Activated T-helper 2 cell treated with anti-CD3 and anti-CD28 coated beads, Interferon-gamma antibody, Interleukin-2, Interleukin-4, amounts not matched to agents 10 μg/mL and 5 μg/mL and 100 μg/mL, durations not matched to agents 14 hours and 24 hours and 36 hours (primary cell): ENCODE results near the gene ASB6. TPM values are rescaled to one million over a fixed set of nuclear protein-coding genes. Genes with fewer than 3 reads are reported as not detected.
"Not testable (repeated sequence)": the region's sequence is repeated elsewhere in the genome, so short reads cannot be mapped to it uniquely, and the experiment has no call there.

Experiments
- DNase-seq: peaks from one replicate; pipeline ENCODE4 v3.0.0; 2021; ENCODE audit warnings: low spot score
- H3K27ac Mint-ChIP-seq: one replicate; pipeline ENCODE4 v1.8.0; 2021; ENCODE audit warnings: mixed read lengths
- H3K27me3 Mint-ChIP-seq: one replicate; pipeline ENCODE4 v1.8.0; 2021; ENCODE audit warnings: low read depth, mixed read lengths
- H3K36me3 Mint-ChIP-seq: one replicate; pipeline ENCODE4 v1.8.0; 2021; ENCODE audit warnings: low read depth, mixed read lengths
- H3K4me1 Mint-ChIP-seq: one replicate; pipeline ENCODE4 v1.8.0; 2021; ENCODE audit warnings: low read depth, mixed read lengths
- H3K4me3 Mint-ChIP-seq: one replicate; pipeline ENCODE4 v1.8.0; 2021; ENCODE audit warnings: low read depth, mild to moderate bottlenecking, moderate library complexity, mixed read lengths
- H3K9me3 Mint-ChIP-seq: one replicate; pipeline ENCODE4 v1.8.0; 2021; ENCODE audit warnings: mixed read lengths
- intact Hi-C: fragments of 100-400 bp; cut with micrococcal nuclease; formaldehyde crosslinking; loops from one replicate; pipeline ENCODE4 v1.15.1; 2023
- total RNA-seq: library from RNA; stranded (reverse); gene quantifications from 2 replicates; pipeline ENCODE4 v1.2.3, GENCODE V29; 2022

ASB6 gene
- total RNA-seq, 1 donor from 2014 or later: 21.4 TPM

GRCh38 chr9:129602598-129603415 lies 39.1 kb downstream of the ASB6 start:
- no peak for DNase-seq
- no peak overlapping the region for H3K4me3 Mint-ChIP-seq
- no peak overlapping the region for H3K27ac Mint-ChIP-seq

DNA sequence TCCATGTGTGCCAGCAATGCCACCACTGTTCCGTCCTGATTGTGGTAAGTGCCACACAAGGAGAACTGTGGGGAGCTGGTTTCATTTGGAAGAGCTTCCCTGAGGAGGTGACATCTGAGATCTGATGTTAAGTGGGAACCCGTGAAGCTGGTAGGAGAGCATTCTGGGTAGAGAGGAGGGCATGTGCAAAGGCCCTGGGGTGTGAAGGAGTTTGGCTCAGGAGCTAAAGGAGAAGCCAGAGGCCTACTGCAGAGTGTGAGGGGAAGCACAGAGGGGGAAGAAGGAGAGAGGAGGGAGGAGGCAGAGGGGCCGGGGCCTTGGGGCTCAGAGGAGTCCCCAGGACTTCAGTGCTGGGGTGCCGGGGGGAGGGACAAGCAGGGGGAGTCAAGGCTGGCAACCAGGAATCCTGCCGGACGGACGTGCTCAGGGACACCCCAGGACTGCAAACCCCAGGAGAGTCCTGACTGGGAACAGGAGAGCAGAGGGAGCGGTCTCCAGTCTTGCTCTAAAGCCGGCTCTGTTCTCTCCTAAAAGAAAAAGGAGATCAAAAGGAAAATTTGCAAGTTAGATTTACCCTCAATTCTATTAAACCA lies 40.8 kb downstream of the ASB6 start:
- H3K4me1 Mint-ChIP-seq: peaks cover 26% of the 10 kb centered on the region
- H3K9me3 Mint-ChIP-seq: no peaks in the 10 kb centered on the region
- peaks cover 2% of the 10 kb centered on the region for H3K27me3 Mint-ChIP-seq
- no peak overlapping the region for H3K27ac Mint-ChIP-seq
- H3K4me3 Mint-ChIP-seq: no peak overlapping the region
- no peaks in the 10 kb centered on the region for H3K36me3 Mint-ChIP-seq
- no peak for DNase-seq
- intact Hi-C loops: no loop called here

More at GRCh38 chr9:129602598-129603415, 39.1 kb downstream of the ASB6 start:
- Mint-ChIP-seq H3K9me3 (no peaks in the 10 kb centered on the region), H3K27me3 (peaks cover 2% of the 10 kb centered on the region), H3K4me1 (peaks cover 30% of the 10 kb centered on the region), H3K36me3 (no peaks in the 10 kb centered on the region)
- intact Hi-C loops: no loop called here

- no peak for DNase-seq
- Mint-ChIP-seq H3K27me3 (peaks cover 15% of the 10 kb centered on the region), H3K4me3 (no peak overlapping the region), H3K27ac (peak overlapping the region; percentile 33), H3K9me3 (no peaks in the 10 kb centered on the region), H3K4me1 (peaks cover 26% of the 10 kb centered on the region), H3K36me3 (no peaks in the 10 kb centered on the region)
- intact Hi-C loops: no loop called here
Observed at GRCh38 chr9:129598089-129598596, 43.8 kb downstream of the ASB6 start.

DNA sequence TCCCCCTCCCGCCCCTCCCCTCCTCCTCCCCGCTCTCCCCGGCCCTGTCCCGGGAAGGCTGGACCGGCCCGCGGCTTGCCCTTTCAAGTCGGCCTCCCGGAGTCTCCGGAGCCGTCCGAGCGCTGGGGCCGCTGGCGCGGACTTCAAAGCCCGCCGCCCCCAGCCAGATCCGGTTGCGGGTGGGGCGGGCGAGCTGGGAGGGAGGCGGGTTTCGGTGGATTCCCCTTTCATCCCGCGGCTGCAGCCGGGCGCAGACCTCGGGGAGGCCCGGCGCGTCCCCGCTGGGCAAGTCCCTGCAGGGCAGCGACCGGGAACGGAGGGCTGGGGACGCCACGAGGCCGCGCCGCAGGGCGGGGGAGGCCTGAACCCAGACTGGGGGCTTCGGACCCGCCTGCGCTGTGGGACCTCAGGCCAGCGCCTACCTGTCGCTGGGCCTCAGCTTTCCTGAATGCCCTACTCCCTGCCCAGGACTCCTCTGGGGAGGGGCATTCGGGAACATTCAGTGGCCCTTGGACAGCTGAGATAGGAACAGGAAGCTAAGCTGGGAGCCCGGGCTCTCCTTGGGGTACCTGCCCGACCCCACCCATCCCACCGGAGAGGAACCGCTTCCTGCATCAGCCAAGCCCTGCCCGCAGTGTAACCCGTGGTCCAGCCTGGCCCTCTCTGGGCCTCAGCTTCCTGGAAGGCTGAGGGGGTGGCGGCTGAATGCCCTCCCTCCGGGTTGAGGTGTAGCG lies 44.4 kb downstream of the ASB6 start:
- Mint-ChIP-seq H3K27ac (peak overlapping the region; percentile 33), H3K4me1 (peaks cover 28% of the 10 kb centered on the region), H3K27me3 (peaks cover 15% of the 10 kb centered on the region), H3K4me3 (no peak overlapping the region), H3K36me3 (no peaks in the 10 kb centered on the region), H3K9me3 (no peaks in the 10 kb centered on the region)
- DNase-seq: no peak
- intact Hi-C loops: no loop called here

- DNase-seq: no peak
- Mint-ChIP-seq H3K9me3 (no peaks in the 10 kb centered on the region), H3K27ac (no peak overlapping the region), H3K27me3 (peaks cover 19% of the 10 kb centered on the region), H3K4me1 (peaks cover 25% of the 10 kb centered on the region), H3K4me3 (no peak overlapping the region), H3K36me3 (no peaks in the 10 kb centered on the region)
- intact Hi-C loops: no loop called here
Observed at GRCh38 chr9:129596541-129597331, 45.2 kb downstream of the ASB6 start.

DNA sequence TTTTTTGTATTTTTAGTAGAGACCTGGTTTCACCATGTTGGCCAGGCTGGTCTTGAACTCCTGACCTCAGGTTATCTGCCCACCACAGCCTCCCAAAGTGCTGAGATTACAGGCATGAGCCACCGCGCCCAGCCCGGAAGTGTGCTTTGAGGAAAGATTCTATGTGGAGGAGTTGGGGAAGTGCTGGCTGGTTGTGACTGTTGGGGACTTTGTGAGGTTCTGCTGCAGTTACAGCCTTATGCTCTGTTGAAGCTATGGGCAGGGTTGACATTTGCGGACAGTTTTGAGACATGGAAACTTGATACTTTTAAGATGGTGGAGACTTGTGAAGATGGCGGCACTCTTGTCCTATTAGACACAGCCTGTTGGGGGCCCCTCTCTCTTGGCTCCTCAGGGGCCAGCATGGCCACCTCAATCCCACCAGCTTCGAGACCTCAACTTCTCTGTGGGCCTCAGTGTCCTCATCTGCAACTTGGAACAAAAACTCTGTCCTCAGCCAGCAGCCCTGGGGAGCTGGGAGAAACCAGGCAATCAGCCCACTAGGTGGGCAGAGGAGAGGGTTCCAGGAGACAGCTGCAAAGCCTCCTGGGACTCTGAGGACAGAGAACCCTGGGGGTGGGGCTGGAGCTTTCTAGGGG lies 45.9 kb downstream of the ASB6 start:
- Mint-ChIP-seq H3K27ac (peak overlapping the region; percentile 59), H3K4me3 (no peak overlapping the region), H3K36me3 (no peaks in the 10 kb centered on the region), H3K4me1 (peaks cover 25% of the 10 kb centered on the region), H3K9me3 (no peaks in the 10 kb centered on the region), H3K27me3 (peaks cover 18% of the 10 kb centered on the region)
- intact Hi-C loops: no loop called here
- DNase-seq: no peak

- Mint-ChIP-seq H3K27me3 (peaks cover 21% of the 10 kb centered on the region), H3K36me3 (no peaks in the 10 kb centered on the region), H3K4me3 (no peak overlapping the region), H3K27ac (no peak overlapping the region), H3K4me1 (peaks cover 25% of the 10 kb centered on the region), H3K9me3 (no peaks in the 10 kb centered on the region)
- intact Hi-C loops: no loop called here
- DNase-seq: no peak
Observed at GRCh38 chr9:129595311-129595741, 46.6 kb downstream of the ASB6 start.

DNA sequence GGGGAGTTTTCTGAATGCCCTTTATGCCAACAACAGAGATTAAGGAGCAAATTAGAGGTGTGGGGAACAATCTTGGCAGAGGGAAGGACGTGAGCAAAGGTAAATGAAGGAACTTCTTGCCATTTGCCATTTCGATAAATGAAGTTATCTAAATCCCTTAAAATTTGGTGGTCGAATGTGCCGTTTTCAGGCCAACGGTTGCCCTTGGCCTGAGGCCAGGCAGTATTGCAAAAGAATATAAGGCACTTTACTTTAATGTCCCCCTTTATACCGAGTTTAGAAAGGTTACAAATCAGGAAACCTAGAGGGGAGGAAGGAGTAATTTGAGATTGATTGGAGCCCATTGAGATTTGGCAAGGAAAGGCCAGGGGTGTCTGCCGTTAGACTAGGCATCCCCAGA lies 47.3 kb downstream of the ASB6 start:
- Mint-ChIP-seq H3K36me3 (no peaks in the 10 kb centered on the region), H3K4me1 (peaks cover 25% of the 10 kb centered on the region), H3K9me3 (no peaks in the 10 kb centered on the region), H3K27me3 (peaks cover 25% of the 10 kb centered on the region), H3K27ac (no peak overlapping the region), H3K4me3 (no peak overlapping the region)
- intact Hi-C loops: no loop called here
- no peak for DNase-seq

GRCh38 chr9:129592790-129593189 lies 49.2 kb downstream of the ASB6 start:
- Mint-ChIP-seq H3K4me1 (peaks cover 21% of the 10 kb centered on the region), H3K27me3 (peaks cover 31% of the 10 kb centered on the region)
- H3K9me3 Mint-ChIP-seq, H3K4me3 Mint-ChIP-seq, DNase-seq, H3K27ac Mint-ChIP-seq, intact Hi-C loops, H3K36me3 Mint-ChIP-seq: not testable (repeated sequence)

DNA sequence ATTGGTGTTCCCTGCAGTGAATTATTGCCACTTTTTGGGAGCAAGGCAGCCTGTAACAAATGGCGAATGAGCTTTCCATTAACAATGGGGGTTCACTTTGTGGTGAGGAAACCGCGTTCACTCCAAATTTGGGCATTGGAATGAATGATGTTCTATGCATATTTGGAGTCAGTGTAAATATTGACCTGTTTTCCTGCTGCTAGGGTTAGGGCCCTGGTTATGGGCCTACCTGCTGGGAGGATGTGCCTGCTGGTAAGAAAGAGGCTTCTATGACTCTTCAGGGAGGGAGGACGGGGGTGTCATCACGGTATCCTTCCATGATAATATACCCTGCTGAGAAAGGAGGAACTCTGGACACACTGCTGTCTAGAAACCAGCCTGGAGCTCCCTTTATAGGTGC lies 50.0 kb downstream of the ASB6 start:
- intact Hi-C loops: no loop called here
- no peak overlapping the region for H3K27ac Mint-ChIP-seq
- H3K4me1 Mint-ChIP-seq: peaks cover 28% of the 10 kb centered on the region
- H3K36me3 Mint-ChIP-seq: no peaks in the 10 kb centered on the region
- no peaks in the 10 kb centered on the region for H3K9me3 Mint-ChIP-seq
- H3K4me3 Mint-ChIP-seq: no peak overlapping the region
- peaks cover 31% of the 10 kb centered on the region for H3K27me3 Mint-ChIP-seq
- no peak for DNase-seq

DNA sequence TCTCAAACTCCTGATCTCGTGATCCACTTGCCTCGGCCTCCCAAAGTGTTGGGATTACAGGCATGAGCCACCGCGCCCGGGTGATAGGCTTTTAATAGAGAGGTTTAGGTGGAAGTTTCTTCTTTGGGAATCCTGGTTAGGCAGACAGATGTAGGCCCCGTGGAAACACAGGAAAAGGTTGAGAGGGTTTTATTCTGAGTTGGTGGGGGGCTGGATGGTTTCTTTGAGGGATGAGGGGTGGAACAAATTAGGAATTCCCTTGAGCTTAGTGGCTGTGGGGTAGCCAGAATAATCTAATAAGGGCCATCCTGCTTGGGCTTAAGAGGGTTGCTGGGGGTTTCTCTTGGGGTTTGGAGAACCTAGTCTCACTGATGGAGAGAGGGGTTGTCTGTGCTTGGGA lies 51.5 kb downstream of the ASB6 start:
- Mint-ChIP-seq H3K4me3 (no peak overlapping the region), H3K4me1 (peaks cover 30% of the 10 kb centered on the region), H3K9me3 (no peaks in the 10 kb centered on the region), H3K36me3 (no peaks in the 10 kb centered on the region), H3K27ac (no peak overlapping the region), H3K27me3 (peaks cover 31% of the 10 kb centered on the region)
- intact Hi-C loops: no loop called here
- DNase-seq: no peak
